HepG2 (cell line): ENCODE measurements around the gene PTPRE. TPM values are rescaled to one million over a fixed set of nuclear protein-coding genes. Genes with fewer than 3 reads are reported as not detected.

Source experiments
- ATAC-seq: fragments of 200-7000 bp; cut with Tn5 transposase; 3 replicates; pipeline ENCODE4 v1.9.1; 2020; ENCODE audit warnings: mild to moderate bottlenecking, moderate library complexity
- BruUV-seq: library from RNA; stranded (reverse); fragments of 400-500 nt; replicated peaks from 2 replicates; lab custom pipeline; 2021; lab: Mats Ljungman, UMichigan
- CTCF ChIA-PET: fragments of 300-600 bp; formaldehyde crosslinking; extraction: SDS; loops from one replicate; lab custom pipeline; 2021; ENCODE audit warnings: low total read pairs, inconsistent platforms, low intra/inter-chr PET ratio; lab: Yijun Ruan, JAX
- POLR2A ChIA-PET: fragments of 350-600 bp; sonication (Branson Sonifier 250); formaldehyde crosslinking; loops from one replicate; lab custom pipeline; 2020; ENCODE audit warnings: antibody characterized with exemption, inconsistent platforms; lab: Yijun Ruan, JAX
- DNase-seq: peaks from one replicate; pipeline ENCODE4 v3.0.0-alpha.2; 2015; ENCODE audit warnings: low spot score
- FAIRE-seq: peaks from 3 replicates; lab custom pipeline; 2011; peaks lifted over from hg19 to GRCh38; lab: Jason Lieb, UNC
- H2AFZ ChIP-seq: one replicate; pipeline ENCODE4 v1.6.1; 2011; ENCODE audit warnings: low read length, inconsistent platforms
- H3K27ac ChIP-seq: fragments of 300-600 bp; 3 replicates; pipeline ENCODE4 v1.8.0; 2011; ENCODE audit warnings: mixed run types, mild to moderate bottlenecking, mixed read lengths, low read length, inconsistent platforms; ENCODE audit not compliant: insufficient read depth; ENCODE audit errors: extremely low read length
- H3K27me3 ChIP-seq, 2 experiments: fragments of 200-600 bp in 1 of 2; 2 replicates in 1 of 2; 3 replicates in 1 of 2; pipeline versions ENCODE4 v1.6.0 to v1.8.0; 2011; ENCODE audit warnings: low read length in 2 of 2, mild to moderate bottlenecking in 2 of 2, moderate library complexity in 2 of 2, inconsistent platforms in 1 of 2; ENCODE audit not compliant: insufficient read depth in 2 of 2, control insufficient read depth in 1 of 2
- H3K36me3 ChIP-seq, 2 experiments: fragments of 200-600 bp in 1 of 2; replicated peaks in 1 of 2; 2 replicates in 1 of 2; 3 replicates in 1 of 2; pipeline versions ENCODE4 v1.5.1 to v1.8.0; 2011; ENCODE audit warnings: low read length in 2 of 2, inconsistent platforms in 1 of 2; ENCODE audit not compliant: insufficient read depth in 2 of 2, control insufficient read depth in 1 of 2
- H3K4me1 ChIP-seq: 2 replicates; pipeline ENCODE4 v1.5.1; 2012; ENCODE audit warnings: low read length, inconsistent platforms; ENCODE audit not compliant: insufficient read depth
- H3K4me2 ChIP-seq: 2 replicates; pipeline ENCODE4 v1.6.0; 2011; ENCODE audit warnings: low read depth, low read length, inconsistent platforms
- H3K4me3 ChIP-seq, 3 experiments: fragments of 200-600 bp in 1 of 3; sonication (generic), shearing (Covaris generic) in 1 of 3; replicated peaks in 1 of 3; 2 replicates each; pipeline ENCODE4 v1.5.1; 2011 to 2016; ENCODE audit warnings: low read length in 3 of 3, inconsistent platforms in 2 of 3, low read depth in 2 of 3, mild to moderate bottlenecking in 2 of 3, control low read depth in 1 of 3, mixed read lengths in 1 of 3; ENCODE audit not compliant: insufficient read depth in 1 of 3
- H3K79me2 ChIP-seq: one replicate; pipeline ENCODE4 v1.6.1; 2011; ENCODE audit warnings: low read length, inconsistent platforms; ENCODE audit not compliant: insufficient read depth
- H3K9ac ChIP-seq: 2 replicates; pipeline ENCODE4 v1.6.0; 2011; ENCODE audit warnings: mild to moderate bottlenecking, low read depth, low read length, inconsistent platforms; ENCODE audit not compliant: insufficient read depth
- H3K9me3 ChIP-seq: 2 replicates; pipeline ENCODE4 v1.5.1; 2012; ENCODE audit warnings: mild to moderate bottlenecking, low read length
- H4K20me1 ChIP-seq: 2 replicates; pipeline ENCODE4 v1.6.0; 2011; ENCODE audit warnings: inconsistent platforms, mild to moderate bottlenecking, low read length, moderate library complexity; ENCODE audit not compliant: insufficient read depth
- BRCA1 ChIP-seq: sonication (generic); formaldehyde crosslinking; IDR thresholded peaks from 2 replicates; pipeline ENCODE4 v1.4.0; 2020; ENCODE audit warnings: missing genetic modification reagents
- KLF6 ChIP-seq: IDR thresholded peaks from 2 replicates; pipeline ENCODE4 v1.8.0; 2016; ENCODE audit warnings: missing biosample characterization, missing genetic modification reagents
- MLLT10 ChIP-seq: sonication (generic); formaldehyde crosslinking; IDR thresholded peaks from 2 replicates; pipeline ENCODE4 v1.4.0; 2020; ENCODE audit warnings: missing genetic modification reagents
- NBN ChIP-seq: fragments of 450-650 bp; conservative IDR thresholded peaks from 2 replicates; pipeline ENCODE4 v1.6.1; 2017
- PHB2 ChIP-seq: fragments of 450-650 bp; IDR thresholded peaks from 2 replicates; pipeline ENCODE4 v1.6.1; 2018; ENCODE audit not compliant: partially characterized antibody
- PPARG ChIP-seq: conservative IDR thresholded peaks from 2 replicates; pipeline ENCODE4 v1.6.1; 2016; ENCODE audit warnings: missing biosample characterization, missing genetic modification reagents
- SNAPC2 ChIP-seq: sonication (generic); formaldehyde crosslinking; IDR thresholded peaks from 2 replicates; pipeline ENCODE4 v1.8.1; 2022; ENCODE audit warnings: mild to moderate bottlenecking, missing genetic modification reagents
- U2AF2 ChIP-seq: fragments of 200-400 bp; formaldehyde crosslinking; IDR thresholded peaks from 2 replicates; pipeline ENCODE4 v1.6.1; 2017; ENCODE audit warnings: low read depth, mild to moderate bottlenecking, low read length
- ZBTB3 ChIP-seq: sonication (generic); formaldehyde crosslinking; IDR thresholded peaks from 2 replicates; pipeline ENCODE4 v1.4.0; 2020; ENCODE audit warnings: low read depth, mild to moderate bottlenecking, moderate library complexity, missing genetic modification reagents, borderline replicate concordance
- ZBTB8A ChIP-seq: sonication (generic); formaldehyde crosslinking; IDR thresholded peaks from 2 replicates; pipeline ENCODE4 v1.4.0; 2020; ENCODE audit warnings: mild to moderate bottlenecking, low read depth, missing genetic modification reagents, borderline replicate concordance
- ZNF101 ChIP-seq: sonication (generic); formaldehyde crosslinking; IDR thresholded peaks from 2 replicates; pipeline ENCODE4 v1.4.0; 2020; ENCODE audit warnings: mild to moderate bottlenecking, low read depth, missing genetic modification reagents, borderline replicate concordance
- ZNF17 ChIP-seq: sonication (generic); formaldehyde crosslinking; IDR thresholded peaks from 2 replicates; pipeline ENCODE4 v1.5.0; 2020; ENCODE audit warnings: mild to moderate bottlenecking, missing genetic modification reagents
- ZNF430 ChIP-seq: sonication (generic); formaldehyde crosslinking; IDR thresholded peaks from 2 replicates; pipeline ENCODE4 v1.9.0; 2021; ENCODE audit warnings: mild to moderate bottlenecking, missing genetic modification reagents
- ZNF468 ChIP-seq: sonication (generic); formaldehyde crosslinking; IDR thresholded peaks from 2 replicates; pipeline ENCODE4 v1.8.0; 2022; ENCODE audit warnings: mild to moderate bottlenecking, moderate library complexity, missing genetic modification reagents
- ZNF713 ChIP-seq: sonication (generic); formaldehyde crosslinking; IDR thresholded peaks from 2 replicates; pipeline ENCODE4 v1.4.0; 2020; ENCODE audit warnings: mild to moderate bottlenecking, missing genetic modification reagents
- ZNF772 ChIP-seq: sonication (generic); formaldehyde crosslinking; IDR thresholded peaks from 2 replicates; pipeline ENCODE4 v1.5.0; 2020; ENCODE audit warnings: mild to moderate bottlenecking, missing genetic modification reagents
- WGBS: methylation state at CpG from one replicate; pipeline ENCODE4 v1.1.6; 2017; ENCODE audit warnings: low lambda C conversion rate; 5-methylcytosine and 5-hydroxymethylcytosine counted together
- in situ Hi-C: cut with HindIII; loops from 2 replicates; pipeline ENCODE4 v1.10.0; 2017; ENCODE audit warnings: low pct_unique_long_range_greater_than_20kb; ENCODE audit not compliant: extremely low pct_ligation_motif_present
- intact Hi-C: fragments of 100-400 bp; cut with micrococcal nuclease; formaldehyde crosslinking; loops from one replicate; pipeline ENCODE4 v1.10.0; 2022; ENCODE audit not compliant: unreplicated experiment
- polyA plus RNA-seq, 8 experiments: library from polyadenylated mRNA; depleted of rRNA in 3 of 8; stranded (reverse) in 7 of 8; unstranded in 1 of 8; fragments of >200 nt; fragmentation: Illumina TruSeq in 4 of 8; extraction: Trizol in 4 of 8; gene quantifications; 2 replicates each; pipeline versions ENCODE4 v1.2.1 to v1.2.3, GENCODE V29; 2011 to 2016; ENCODE audit warnings: low read depth in 4 of 8, missing spikeins in 1 of 8, mixed read lengths in 1 of 8; ENCODE audit not compliant: insufficient read depth in 1 of 8
- total RNA-seq, 5 experiments: library from RNA; depleted of rRNA; stranded (reverse); fragments of >200 nt; fragmentation: Illumina TruSeq; extraction: Trizol; gene quantifications; 2 replicates each; pipeline ENCODE4 v1.2.3, GENCODE V29; 2016; ENCODE audit warnings: low read depth in 1 of 5
- TF ChIP-seq, protein P1 (sequence below): sonication (generic); formaldehyde crosslinking; IDR thresholded peaks from 2 replicates; pipeline ENCODE4 v1.5.1; 2020; ENCODE audit warnings: mild to moderate bottlenecking, missing genetic modification reagents, moderate library complexity

The PTPRE gene
- total and polyA plus RNA-seq, 2 of the 13 experiments (the other 11 are each of a cell fraction or from before 2014, with no cell fraction given) = 0.01 to 0.02 TPM

DNA sequence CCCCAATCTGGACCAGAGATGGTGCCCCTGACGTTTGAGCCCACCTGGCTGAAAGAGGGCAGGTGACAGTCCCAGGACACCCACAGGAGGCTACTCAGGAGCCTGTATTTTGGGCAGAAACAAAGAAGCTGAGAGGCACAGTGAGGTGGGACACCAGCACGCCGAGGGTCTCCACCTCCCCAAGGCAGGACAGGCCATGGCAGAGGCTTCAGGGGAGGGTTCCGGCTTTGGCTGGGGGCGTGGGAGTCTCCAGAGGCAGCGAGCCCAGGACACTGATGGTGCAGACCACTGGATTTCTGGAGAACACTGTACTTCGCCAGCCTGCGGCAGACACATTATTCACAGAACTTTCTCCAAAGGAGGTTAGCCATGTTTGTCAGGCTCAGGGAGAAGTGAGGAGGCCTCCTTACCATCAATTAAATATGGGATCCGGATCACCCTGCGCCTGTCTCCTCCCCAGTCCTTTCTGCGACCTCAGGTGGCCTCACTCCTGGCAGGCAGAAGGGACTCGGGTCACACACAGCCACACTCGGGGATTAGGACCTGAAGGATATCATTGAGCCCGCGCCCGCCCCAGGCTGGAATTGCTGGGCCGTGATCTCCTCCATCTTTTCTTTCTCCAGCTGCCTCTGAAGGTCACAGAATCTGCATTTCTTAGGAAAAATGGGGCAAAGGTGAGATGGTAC, 121.1 kb downstream of the PTPRE start:
- CTCF ChIA-PET = no interaction called here
- Histone ChIP-seq H3K27me3 (peaks cover 7 to 45% of the 10 kb centered on the region in 2 experiments; a peak in 4 of 5 replicates), H3K79me2 (no peaks in the 10 kb centered on the region), H3K27ac (no peak overlapping the region), H3K9ac (no peak overlapping the region), H3K9me3 (no peaks in the 10 kb centered on the region), H2AFZ (no peak overlapping the region), H3K4me2 (no peak overlapping the region), H4K20me1 (no peaks in the 10 kb centered on the region), H3K4me1 (no peaks in the 10 kb centered on the region), H3K4me3 (no peak overlapping the region), H3K36me3 (no peaks in the 10 kb centered on the region)
- no peak for DNase-seq
- WGBS = 36% methylated on average over 10 of the region's 17 CpGs
- no peak for ATAC-seq
- in situ Hi-C loops = no loop called here
- TF ChIP-seq, protein P1, sequence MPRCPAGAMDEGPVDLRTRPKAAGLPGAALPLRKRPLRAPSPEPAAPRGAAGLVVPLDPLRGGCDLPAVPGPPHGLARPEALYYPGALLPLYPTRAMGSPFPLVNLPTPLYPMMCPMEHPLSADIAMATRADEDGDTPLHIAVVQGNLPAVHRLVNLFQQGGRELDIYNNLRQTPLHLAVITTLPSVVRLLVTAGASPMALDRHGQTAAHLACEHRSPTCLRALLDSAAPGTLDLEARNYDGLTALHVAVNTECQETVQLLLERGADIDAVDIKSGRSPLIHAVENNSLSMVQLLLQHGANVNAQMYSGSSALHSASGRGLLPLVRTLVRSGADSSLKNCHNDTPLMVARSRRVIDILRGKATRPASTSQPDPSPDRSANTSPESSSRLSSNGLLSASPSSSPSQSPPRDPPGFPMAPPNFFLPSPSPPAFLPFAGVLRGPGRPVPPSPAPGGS = no peak
- TF ChIP-seq BRCA1 (CRISPR knock-in tag) = no peak
- no peak for TF ChIP-seq ZNF772
- no peak for TF ChIP-seq ZNF17 (CRISPR knock-in tag)
- no peak for TF ChIP-seq KLF6
- TF ChIP-seq ZNF468 (CRISPR knock-in tag) = no peak
- no peak for TF ChIP-seq SNAPC2 (CRISPR knock-in tag)
- no peak for TF ChIP-seq PPARG
- TF ChIP-seq U2AF2 = no peak
- no peak for TF ChIP-seq PHB2
- no peak for TF ChIP-seq ZNF101
- no peak for TF ChIP-seq ZBTB8A (CRISPR knock-in tag)
- no peak for TF ChIP-seq NBN
- no peak for TF ChIP-seq ZNF430
- TF ChIP-seq ZBTB3 = no peak
- TF ChIP-seq MLLT10 (CRISPR knock-in tag) = no peak
- TF ChIP-seq ZNF713 (CRISPR knock-in tag) = no peak
- intact Hi-C loops = no loop called here
- POLR2A ChIA-PET = no interaction called here
- no peak for FAIRE-seq
- BruUV-seq = no TSS peak
